Panc1 (cell line): Measurements from ENCODE around the gene PNMA1.

ENCODE experiments used
- CTCF ChIP-seq: fragments of 450-650 bp; IDR thresholded peaks from 2 replicates; pipeline ENCODE4 v1.5.1; 2017; ENCODE audit warnings: mild to moderate bottlenecking
- POLR2AphosphoS5 ChIP-seq: IDR thresholded peaks from 2 replicates; pipeline ENCODE4 v1.6.1; 2012; ENCODE audit warnings: mild to moderate bottlenecking, low read depth, low read length, moderate library complexity
- TF ChIP-seq, protein P1 (sequence below), 2 experiments: IDR thresholded peaks; 2 replicates each; pipeline ENCODE4 v1.6.1; 2011 to 2012; ENCODE audit warnings: low read depth in 2 of 2, control low read depth in 1 of 2, low read length in 1 of 2, mild to moderate bottlenecking in 1 of 2, moderate library complexity in 1 of 2; ENCODE audit not compliant: insufficient read depth in 1 of 2

DNA sequence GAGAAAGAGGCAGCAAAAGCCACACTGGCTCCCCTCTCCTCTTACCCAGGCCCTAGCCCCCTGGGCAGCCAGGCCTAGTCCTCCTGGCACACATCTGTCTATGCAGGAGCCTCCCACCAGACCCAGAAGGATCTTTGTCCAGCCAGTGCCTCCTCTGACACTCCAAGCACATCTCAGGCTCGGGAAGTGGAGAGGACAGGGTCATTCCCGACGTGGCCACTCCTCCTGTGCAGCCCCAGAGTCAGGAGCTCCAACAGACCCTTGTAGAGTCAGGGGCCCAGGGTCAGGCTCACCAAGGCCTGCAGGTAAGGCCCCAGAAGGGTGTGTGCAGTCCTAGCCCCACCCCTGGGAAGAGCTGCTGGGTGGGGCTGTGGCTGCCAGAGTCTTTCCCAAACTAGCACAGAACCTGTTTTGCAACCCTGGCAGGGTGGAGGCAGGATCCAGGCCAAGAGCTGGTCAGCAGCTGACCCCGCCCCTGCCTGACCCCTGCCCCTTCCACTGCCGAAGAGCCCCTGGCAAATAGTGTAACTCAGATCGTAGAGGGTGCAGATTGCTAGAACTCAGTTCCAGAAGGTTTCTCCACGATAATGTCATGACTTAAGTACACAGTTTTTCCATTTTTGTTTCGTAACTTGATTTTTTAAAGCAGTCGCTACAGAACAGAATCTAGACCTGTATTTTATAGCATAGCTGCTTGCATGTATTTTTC, 26.6 kb upstream of the PNMA1 start:
- TF ChIP-seq, protein P1, sequence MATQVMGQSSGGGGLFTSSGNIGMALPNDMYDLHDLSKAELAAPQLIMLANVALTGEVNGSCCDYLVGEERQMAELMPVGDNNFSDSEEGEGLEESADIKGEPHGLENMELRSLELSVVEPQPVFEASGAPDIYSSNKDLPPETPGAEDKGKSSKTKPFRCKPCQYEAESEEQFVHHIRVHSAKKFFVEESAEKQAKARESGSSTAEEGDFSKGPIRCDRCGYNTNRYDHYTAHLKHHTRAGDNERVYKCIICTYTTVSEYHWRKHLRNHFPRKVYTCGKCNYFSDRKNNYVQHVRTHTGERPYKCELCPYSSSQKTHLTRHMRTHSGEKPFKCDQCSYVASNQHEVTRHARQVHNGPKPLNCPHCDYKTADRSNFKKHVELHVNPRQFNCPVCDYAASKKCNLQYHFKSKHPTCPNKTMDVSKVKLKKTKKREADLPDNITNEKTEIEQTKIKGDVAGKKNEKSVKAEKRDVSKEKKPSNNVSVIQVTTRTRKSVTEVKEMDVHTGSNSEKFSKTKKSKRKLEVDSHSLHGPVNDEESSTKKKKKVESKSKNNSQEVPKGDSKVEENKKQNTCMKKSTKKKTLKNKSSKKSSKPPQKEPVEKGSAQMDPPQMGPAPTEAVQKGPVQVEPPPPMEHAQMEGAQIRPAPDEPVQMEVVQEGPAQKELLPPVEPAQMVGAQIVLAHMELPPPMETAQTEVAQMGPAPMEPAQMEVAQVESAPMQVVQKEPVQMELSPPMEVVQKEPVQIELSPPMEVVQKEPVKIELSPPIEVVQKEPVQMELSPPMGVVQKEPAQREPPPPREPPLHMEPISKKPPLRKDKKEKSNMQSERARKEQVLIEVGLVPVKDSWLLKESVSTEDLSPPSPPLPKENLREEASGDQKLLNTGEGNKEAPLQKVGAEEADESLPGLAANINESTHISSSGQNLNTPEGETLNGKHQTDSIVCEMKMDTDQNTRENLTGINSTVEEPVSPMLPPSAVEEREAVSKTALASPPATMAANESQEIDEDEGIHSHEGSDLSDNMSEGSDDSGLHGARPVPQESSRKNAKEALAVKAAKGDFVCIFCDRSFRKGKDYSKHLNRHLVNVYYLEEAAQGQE (IDR thresholded peaks at IDR 0.05; ENCODE audit: insufficient read depth in 1 of 2, low read depth in 2 of 2, low read length in 1 of 2): no peak
- no peak for TF ChIP-seq CTCF
- no peak for TF ChIP-seq POLR2AphosphoS5
